ENCODE results near the gene CAND1.

CAND1 gene

DNA sequence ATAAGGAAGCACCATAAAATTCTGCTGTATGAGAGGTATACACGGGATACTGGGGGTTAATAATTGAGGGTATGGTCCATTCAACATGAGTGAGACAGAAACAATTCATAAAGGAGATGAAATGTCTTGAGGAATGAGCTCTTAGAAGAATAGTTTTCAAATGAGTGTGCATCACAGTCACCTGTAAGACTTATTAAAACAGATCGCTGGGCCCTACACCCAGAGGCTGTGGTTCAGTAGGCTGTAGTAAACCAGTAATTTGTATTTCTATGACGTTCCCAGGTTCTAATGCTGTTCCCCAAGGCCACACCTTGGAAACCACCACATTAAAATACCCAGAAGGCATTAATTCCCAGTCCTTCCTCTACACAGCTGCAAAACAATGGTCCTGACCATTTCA, 49.6 kb downstream of the CAND1 start:
- no peak overlapping the region for H3K4me3 ChIP-seq (replicated peaks; ENCODE audit: low read depth, low read length)
- DNase-seq (ENCODE audit: extremely low read depth, insufficient read length): no peak
- TF ChIP-seq, protein P1, sequence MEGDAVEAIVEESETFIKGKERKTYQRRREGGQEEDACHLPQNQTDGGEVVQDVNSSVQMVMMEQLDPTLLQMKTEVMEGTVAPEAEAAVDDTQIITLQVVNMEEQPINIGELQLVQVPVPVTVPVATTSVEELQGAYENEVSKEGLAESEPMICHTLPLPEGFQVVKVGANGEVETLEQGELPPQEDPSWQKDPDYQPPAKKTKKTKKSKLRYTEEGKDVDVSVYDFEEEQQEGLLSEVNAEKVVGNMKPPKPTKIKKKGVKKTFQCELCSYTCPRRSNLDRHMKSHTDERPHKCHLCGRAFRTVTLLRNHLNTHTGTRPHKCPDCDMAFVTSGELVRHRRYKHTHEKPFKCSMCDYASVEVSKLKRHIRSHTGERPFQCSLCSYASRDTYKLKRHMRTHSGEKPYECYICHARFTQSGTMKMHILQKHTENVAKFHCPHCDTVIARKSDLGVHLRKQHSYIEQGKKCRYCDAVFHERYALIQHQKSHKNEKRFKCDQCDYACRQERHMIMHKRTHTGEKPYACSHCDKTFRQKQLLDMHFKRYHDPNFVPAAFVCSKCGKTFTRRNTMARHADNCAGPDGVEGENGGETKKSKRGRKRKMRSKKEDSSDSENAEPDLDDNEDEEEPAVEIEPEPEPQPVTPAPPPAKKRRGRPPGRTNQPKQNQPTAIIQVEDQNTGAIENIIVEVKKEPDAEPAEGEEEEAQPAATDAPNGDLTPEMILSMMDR (IDR thresholded peaks at IDR 0.05; ENCODE audit: insufficient read depth, low read length, poor library complexity, severe bottlenecking): no peak
- H3K36me3 ChIP-seq (ENCODE audit: control insufficient read depth, insufficient read depth, low read length): peaks cover 2% of the 10 kb centered on the region
- no peaks in the 10 kb centered on the region for H3K27me3 ChIP-seq (replicated peaks; ENCODE audit: control insufficient read depth, insufficient read depth, low read length)

DNA sequence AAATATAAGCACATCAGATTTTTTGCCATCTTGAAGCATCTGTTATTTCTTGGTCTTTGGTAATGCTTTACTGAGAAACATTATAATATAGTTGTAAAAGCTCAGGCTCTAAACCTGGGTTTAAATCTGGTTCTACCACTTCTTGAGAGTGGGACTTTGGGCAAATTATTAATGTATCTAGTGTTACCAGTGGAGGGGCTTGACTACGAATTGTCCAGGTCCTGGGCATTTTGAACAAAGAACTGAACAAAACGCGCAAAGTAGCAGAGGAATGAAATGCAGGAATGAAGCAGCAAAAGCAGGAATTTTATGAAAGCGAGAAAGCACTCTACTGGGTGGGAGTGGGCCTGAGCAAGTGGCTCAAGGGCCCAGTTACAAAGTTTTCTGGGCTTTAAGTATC, 50.8 kb downstream of the CAND1 start:
- TF ChIP-seq, protein P1 (IDR thresholded peaks at IDR 0.05; ENCODE audit: insufficient read depth, low read length, poor library complexity, severe bottlenecking): no peak
- no peaks in the 10 kb centered on the region for H3K27me3 ChIP-seq (replicated peaks; ENCODE audit: control insufficient read depth, insufficient read depth, low read length)
- peaks cover 2% of the 10 kb centered on the region for H3K36me3 ChIP-seq (ENCODE audit: control insufficient read depth, insufficient read depth, low read length)
- H3K4me3 ChIP-seq (replicated peaks; ENCODE audit: low read depth, low read length): no peak overlapping the region
- no peak for DNase-seq (ENCODE audit: extremely low read depth, insufficient read length)

DNA sequence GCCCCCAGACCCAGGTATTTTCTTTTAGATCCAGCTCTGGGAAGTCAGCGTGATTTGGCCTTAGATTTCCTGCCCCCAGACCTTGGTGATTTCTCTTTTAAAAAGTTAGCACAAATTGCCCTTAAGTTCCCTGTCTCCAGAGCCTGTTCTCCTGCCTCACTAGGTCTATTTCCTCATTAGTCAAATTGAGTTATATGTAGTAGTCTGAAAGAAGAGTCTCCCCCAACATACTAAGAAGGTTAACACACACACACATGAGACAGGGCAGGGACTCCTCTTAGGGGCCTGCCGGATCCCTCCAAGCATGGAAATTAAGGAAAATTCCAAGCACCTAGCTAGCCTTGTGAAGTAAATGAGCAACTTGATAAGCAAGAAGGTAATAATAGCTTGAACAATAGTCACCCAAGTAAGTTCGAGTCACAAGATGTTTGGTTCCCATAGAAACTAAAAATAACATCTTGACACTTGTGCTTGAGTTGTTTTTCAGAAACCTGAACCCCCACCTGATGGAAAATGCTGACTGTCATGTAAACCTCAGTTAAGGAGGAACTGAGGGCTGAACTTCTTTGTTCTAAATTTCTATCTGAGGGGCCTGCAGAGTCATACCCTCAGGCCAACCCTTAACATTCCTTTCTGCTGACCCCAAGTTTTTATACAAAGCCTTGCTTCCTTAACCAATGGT, 51.6 kb downstream of the CAND1 start:
- Histone ChIP-seq H3K36me3 (ENCODE audit: control insufficient read depth, insufficient read depth, low read length) (peaks cover 2% of the 10 kb centered on the region), H3K27me3 (replicated peaks; ENCODE audit: control insufficient read depth, insufficient read depth, low read length) (no peaks in the 10 kb centered on the region), H3K4me3 (replicated peaks; ENCODE audit: low read depth, low read length) (no peak overlapping the region)
- DNase-seq (ENCODE audit: extremely low read depth, insufficient read length): no peak
- TF ChIP-seq, protein P1 (IDR thresholded peaks at IDR 0.05; ENCODE audit: insufficient read depth, low read length, poor library complexity, severe bottlenecking): no peak

DNA sequence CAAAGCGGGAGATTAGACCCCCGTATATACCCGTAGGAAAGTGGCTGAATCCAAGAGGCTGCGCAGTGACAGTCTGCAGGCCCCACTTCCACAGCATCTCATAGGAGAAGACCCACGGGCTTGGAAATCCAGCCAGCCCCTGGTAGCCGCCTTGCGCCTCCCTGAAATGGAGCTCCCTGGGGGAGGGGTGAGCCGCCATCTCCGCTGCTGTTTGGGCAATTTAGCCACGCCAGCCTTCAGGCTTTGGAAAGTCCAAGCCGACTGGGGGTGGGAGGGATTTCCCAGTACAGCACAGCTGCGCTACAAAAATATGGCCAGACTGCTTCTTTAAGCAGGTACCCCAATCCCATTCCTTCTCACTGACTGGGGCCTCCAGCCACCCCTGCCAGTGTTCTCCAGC, 53.4 kb downstream of the CAND1 start:
- no peak overlapping the region for H3K4me3 ChIP-seq (replicated peaks; ENCODE audit: low read depth, low read length)
- no peaks in the 10 kb centered on the region for H3K27me3 ChIP-seq (replicated peaks; ENCODE audit: control insufficient read depth, insufficient read depth, low read length)
- no peak for DNase-seq (ENCODE audit: extremely low read depth, insufficient read length)
- TF ChIP-seq, protein P1 (IDR thresholded peaks at IDR 0.05; ENCODE audit: insufficient read depth, low read length, poor library complexity, severe bottlenecking): no peak
- peaks cover 2% of the 10 kb centered on the region for H3K36me3 ChIP-seq (ENCODE audit: control insufficient read depth, insufficient read depth, low read length)

DNA sequence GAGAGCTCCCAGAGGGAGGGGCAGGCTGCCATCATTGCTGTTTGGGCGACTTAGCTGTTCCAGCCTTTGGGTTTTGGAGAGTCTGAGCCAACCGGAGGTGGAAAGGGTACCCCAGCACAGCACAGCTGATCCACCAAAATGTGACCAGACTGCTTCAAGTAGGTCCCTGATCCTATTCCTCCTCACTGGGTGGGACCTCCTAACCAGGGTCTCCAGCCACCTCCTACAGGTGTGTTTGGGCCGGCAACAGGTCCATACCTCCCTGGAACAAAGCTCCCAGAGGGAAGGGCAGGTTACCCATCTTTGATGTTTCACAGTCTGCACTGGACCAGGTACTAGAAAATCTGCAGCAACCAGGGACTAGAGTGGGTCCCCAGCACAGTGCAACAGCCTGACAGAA, 53.8 kb downstream of the CAND1 start:
- TF ChIP-seq, protein P1 (IDR thresholded peaks at IDR 0.05; ENCODE audit: insufficient read depth, low read length, poor library complexity, severe bottlenecking): no peak

DNA sequence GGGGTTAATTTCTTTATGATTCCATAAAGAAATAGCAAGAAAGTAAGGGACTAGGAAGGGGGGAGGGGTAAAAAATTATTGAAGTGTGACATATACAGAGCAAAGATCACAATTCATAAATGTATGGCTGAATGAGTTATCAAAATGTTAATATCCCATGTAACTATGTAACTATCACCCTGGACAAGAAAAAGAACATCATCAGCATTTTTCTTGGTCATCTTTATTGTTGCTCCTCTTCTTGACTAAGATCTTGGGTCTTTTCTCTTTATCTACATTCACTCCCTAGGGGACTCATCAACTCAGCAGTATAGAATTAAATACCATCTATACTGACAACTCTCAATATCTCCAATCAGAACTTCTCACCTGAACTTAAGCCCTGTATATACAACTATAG, 57.5 kb downstream of the CAND1 start:
- DNase-seq (ENCODE audit: extremely low read depth, insufficient read length): no peak
- no peaks in the 10 kb centered on the region for H3K36me3 ChIP-seq (ENCODE audit: control insufficient read depth, insufficient read depth, low read length)
- TF ChIP-seq, protein P1 (IDR thresholded peaks at IDR 0.05; ENCODE audit: insufficient read depth, low read length, poor library complexity, severe bottlenecking): no peak
- H3K27me3 ChIP-seq (replicated peaks; ENCODE audit: control insufficient read depth, insufficient read depth, low read length): no peaks in the 10 kb centered on the region
- H3K4me3 ChIP-seq (replicated peaks; ENCODE audit: low read depth, low read length): no peak overlapping the region

More for the DNA sequence above, 53.8 kb downstream of the CAND1 start:
- H3K36me3 ChIP-seq (ENCODE audit: control insufficient read depth, insufficient read depth, low read length): peaks cover 2% of the 10 kb centered on the region
- DNase-seq (ENCODE audit: extremely low read depth, insufficient read length): no peak
- H3K27me3 ChIP-seq (replicated peaks; ENCODE audit: control insufficient read depth, insufficient read depth, low read length): no peaks in the 10 kb centered on the region
- H3K4me3 ChIP-seq (replicated peaks; ENCODE audit: low read depth, low read length): no peak overlapping the region

Data from GM06990 (cell line).